Inflammatory macrophage treated with lipopolysaccharide for 4 hours (primary cell): ENCODE measurements around the gene PDZD7.

Source experiments
- DNase-seq: peaks from one replicate; pipeline ENCODE4 v3.0.0-alpha.2; 2020

The PDZD7 gene

GRCh38 chr10:101016814-101017213, 14.1 kb downstream of the PDZD7 start:
- DNase-seq = no peak

GRCh38 chr10:101015582-101015973, 15.4 kb downstream of the PDZD7 start:
- no peak for DNase-seq

GRCh38 chr10:101014966-101015581, 15.9 kb downstream of the PDZD7 start:
- peak; percentile 65 for DNase-seq

- DNase-seq = peak; percentile 61
These were observed 16.6 kb downstream of the PDZD7 start for GRCh38 chr10:101014230-101014884.

- DNase-seq = no peak
These were observed 17.5 kb downstream of the PDZD7 start for GRCh38 chr10:101013365-101013825.

DNA sequence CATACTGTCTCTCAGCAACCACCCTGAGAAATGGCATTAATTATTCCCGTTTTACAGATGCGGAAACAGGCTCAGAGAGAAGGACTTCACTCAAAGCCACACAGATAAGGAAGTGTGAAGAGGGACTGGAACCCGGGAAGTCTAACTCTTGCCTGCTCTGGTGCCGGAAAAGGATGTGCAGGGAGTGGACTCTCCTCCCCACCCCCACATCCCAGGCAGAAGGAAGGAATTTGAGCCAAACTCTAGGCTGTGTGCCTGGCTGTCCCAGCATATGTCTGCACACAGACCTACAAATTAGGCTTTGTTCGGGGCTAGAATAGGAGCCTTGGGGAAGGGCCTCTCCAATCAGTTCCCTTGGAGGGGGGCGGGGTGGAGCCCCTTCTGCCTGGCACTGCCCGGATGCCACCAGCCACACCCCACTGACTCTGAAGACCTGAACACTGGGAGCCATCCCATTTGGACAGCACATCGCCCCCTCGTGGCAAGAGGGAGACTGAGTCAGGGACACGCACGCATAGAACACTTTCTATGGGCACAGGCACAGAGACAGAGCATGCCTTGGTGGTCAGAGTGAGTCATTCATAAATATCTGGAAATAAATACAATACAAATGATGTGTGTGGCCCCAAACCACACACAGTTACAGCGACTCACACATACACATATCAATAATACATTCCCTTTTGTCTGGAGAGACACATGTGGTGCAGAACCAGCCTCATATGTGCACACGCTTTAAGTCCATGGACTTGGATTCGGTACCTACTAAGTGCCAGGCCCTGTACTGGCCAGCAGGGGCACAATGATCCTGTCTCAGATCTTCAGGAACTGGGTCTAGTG, 18.2 kb downstream of the PDZD7 start:
- DNase-seq = peak; percentile 81

GRCh38 chr10:101011517-101012423, 19.2 kb downstream of the PDZD7 start:
- no peak for DNase-seq

GRCh38 chr10:101010329-101010728, 20.6 kb downstream of the PDZD7 start:
- DNase-seq = no peak

GRCh38 chr10:101008823-101009423, 22.0 kb downstream of the PDZD7 start:
- DNase-seq = no peak

- DNase-seq = no peak
These were observed 22.8 kb downstream of the PDZD7 start for GRCh38 chr10:101007915-101008822.

GRCh38 chr10:101007099-101007711, 23.7 kb downstream of the PDZD7 start:
- no peak for DNase-seq

DNA sequence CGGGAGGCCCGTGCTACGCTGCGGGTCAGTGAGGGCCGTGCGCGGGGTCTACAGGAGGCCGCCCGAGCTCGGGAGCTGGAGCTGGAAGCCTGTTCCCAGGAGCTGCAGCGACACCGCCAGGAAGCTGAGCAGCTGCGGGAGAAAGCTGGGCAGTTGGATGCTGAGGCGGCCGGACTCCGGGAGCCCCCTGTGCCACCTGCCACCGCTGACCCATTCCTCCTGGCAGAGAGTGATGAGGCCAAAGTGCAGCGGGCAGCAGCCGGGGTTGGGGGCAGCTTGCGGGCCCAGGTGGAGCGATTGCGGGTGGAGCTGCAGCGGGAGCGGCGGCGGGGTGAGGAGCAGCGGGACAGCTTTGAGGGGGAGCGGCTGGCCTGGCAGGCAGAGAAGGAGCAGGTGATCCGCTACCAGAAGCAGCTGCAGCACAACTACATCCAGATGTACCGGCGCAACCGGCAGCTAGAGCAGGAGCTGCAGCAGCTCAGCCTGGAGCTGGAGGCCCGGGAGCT, 24.3 kb downstream of the PDZD7 start:
- no peak for DNase-seq

GRCh38 chr10:101005869-101006567, 24.9 kb downstream of the PDZD7 start:
- no peak for DNase-seq

- DNase-seq = no peak
These were observed 25.6 kb downstream of the PDZD7 start for GRCh38 chr10:101005361-101005760.

- DNase-seq = no peak
These were observed 27.2 kb downstream of the PDZD7 start for GRCh38 chr10:101003639-101004206.

DNA sequence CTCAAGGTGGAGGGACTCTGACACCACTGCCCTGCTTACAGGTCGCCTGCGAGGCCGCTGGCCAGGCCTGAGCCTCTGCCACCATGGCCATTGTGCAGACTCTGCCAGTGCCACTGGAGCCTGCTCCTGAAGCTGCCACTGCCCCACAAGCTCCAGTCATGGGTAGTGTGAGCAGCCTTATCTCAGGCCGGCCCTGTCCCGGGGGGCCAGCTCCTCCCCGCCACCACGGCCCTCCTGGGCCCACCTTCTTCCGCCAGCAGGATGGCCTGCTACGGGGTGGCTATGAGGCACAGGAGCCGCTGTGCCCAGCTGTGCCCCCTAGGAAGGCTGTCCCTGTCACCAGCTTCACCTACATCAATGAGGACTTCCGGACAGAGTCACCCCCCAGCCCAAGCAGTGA, 28.5 kb downstream of the PDZD7 start:
- DNase-seq = no peak

DNA sequence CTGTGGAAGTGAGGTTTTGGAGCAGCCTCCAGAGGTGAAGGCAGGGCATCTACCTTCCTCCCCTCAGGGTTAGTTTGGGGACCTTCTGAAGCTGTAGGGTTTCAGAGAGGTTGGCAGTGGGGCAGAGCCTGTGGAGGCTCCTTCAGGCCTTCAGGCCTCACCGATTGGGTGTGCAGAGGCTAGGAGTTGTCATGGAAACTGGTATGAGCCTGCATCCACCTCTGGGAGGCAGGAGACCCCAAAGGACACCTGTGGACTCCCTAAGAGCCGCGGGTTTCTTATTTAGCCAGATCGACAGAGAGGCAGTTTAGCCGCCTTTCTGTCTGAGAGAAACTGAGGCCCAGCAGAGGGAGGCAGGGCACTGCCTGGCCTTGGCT, 29.3 kb downstream of the PDZD7 start:
- DNase-seq = no peak

- DNase-seq = peak; percentile 63
These were observed 29.8 kb downstream of the PDZD7 start for GRCh38 chr10:101000915-101001658.
